ENCODE measurements around the gene OTC.

The OTC gene

DNA sequence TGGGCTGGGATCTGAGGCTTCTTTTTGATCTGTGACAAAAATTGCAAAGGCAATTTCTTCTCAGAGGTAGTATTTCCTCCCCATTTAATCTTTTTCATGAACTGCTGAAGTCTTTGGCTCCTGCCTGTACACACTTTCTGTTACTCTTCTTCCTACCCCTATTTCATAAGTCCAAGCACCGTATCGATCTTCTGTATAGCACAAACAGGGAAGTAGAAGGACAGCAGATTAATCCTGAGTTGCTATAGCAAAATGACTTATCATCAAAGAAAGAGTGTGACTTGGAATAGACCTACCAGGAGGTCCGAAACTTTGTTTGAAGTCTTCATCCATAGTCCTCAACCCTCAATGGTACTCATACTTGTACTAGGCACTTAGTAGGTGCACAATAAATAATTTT lies 22.0 kb downstream of the OTC start:
- no peak for DNase-seq (ENCODE audit: insufficient read length, low spot score)
- no peak for FAIRE-seq
- TF ChIP-seq, protein P1, sequence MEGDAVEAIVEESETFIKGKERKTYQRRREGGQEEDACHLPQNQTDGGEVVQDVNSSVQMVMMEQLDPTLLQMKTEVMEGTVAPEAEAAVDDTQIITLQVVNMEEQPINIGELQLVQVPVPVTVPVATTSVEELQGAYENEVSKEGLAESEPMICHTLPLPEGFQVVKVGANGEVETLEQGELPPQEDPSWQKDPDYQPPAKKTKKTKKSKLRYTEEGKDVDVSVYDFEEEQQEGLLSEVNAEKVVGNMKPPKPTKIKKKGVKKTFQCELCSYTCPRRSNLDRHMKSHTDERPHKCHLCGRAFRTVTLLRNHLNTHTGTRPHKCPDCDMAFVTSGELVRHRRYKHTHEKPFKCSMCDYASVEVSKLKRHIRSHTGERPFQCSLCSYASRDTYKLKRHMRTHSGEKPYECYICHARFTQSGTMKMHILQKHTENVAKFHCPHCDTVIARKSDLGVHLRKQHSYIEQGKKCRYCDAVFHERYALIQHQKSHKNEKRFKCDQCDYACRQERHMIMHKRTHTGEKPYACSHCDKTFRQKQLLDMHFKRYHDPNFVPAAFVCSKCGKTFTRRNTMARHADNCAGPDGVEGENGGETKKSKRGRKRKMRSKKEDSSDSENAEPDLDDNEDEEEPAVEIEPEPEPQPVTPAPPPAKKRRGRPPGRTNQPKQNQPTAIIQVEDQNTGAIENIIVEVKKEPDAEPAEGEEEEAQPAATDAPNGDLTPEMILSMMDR (IDR thresholded peaks at IDR 0.05; ENCODE audit: insufficient read depth, missing control alignments) = no peak

DNA sequence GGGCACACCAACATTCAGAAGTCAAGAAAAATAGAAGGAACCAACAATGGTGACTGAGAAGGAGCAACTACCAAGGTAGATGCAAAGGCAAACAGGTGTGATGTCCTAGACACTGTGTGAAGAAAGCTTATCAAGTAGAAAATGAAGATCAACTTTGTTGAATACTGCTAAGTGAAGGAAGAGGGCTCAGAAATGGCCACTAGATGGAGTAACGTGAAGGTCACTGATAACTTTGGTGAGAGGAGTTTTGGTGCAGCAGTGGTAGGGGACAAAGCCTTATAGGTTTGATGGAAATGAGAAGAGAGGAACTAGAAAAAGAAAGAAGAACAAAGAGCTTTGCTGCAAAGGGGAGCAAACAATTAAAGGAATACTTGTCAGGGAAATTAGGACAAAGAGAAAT lies 23.5 kb downstream of the OTC start:
- TF ChIP-seq, protein P1 (IDR thresholded peaks at IDR 0.05; ENCODE audit: insufficient read depth, missing control alignments) = peak; percentile 44
- FAIRE-seq (no peak), DNase-seq (ENCODE audit: insufficient read length, low spot score) (no peak)

DNA sequence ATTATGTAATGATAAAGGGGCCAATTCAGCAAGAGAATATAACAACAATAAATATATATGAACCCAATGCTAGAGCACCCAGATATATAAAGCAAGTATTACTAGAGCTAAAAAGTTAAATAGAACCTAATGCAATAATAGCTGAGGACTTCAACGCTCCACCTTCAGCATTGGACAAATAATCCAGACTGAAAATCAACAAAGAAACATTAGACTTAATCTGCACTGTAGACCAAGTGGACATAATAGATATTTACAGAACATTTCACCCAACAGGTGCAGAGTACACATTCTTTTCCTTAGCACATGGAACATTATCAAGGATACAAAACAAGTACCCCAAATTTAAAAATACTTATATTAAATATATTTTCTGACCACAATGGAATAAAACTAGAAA lies 24.3 kb downstream of the OTC start:
- FAIRE-seq = peak; percentile 38
- TF ChIP-seq, protein P1 (IDR thresholded peaks at IDR 0.05; ENCODE audit: insufficient read depth, missing control alignments) = no peak
- no peak for DNase-seq (ENCODE audit: insufficient read length, low spot score)

DNA sequence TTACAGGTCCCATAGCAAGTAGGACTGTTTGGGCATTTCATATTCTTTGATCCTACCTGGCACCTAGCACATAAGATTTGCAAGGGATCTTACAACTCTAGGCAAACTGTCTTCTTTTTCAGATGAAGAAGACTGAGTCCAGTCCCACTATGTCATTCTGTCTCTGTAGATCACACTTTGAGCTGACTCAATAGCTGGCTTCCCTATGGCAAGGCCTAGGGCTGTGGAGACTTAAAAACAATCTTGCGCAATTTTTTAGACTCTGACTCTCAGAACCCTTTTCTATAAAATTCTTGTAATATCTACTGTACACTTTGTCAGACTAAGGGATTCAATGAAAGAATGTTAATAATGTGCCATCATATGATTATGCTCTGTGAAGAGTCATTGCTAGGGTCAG lies 26.7 kb downstream of the OTC start:
- DNase-seq (ENCODE audit: insufficient read length, low spot score) = no peak
- TF ChIP-seq, protein P1 (IDR thresholded peaks at IDR 0.05; ENCODE audit: insufficient read depth, missing control alignments) = no peak
- FAIRE-seq = no peak

DNA sequence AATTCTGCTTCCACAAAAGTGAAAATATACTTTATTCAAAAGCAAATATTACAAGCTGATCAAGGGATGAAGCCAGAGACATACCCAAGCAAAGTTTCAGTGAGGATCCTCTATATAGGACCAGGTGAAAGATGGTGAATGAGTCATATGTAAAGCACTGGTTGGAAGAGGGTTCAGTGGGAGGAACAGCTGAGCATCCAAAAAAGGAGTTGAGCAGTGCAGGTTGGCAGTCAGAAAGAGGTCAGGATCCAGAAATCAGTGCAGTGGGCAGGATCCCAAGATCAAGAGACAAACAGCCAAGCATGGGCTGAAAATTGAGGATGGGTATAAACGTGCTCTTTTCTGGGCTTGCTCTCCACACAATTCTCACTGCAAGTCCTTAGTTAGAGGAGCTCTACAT lies 30.3 kb downstream of the OTC start:
- TF ChIP-seq, protein P1 (IDR thresholded peaks at IDR 0.05; ENCODE audit: insufficient read depth, missing control alignments) = no peak
- DNase-seq (ENCODE audit: insufficient read length, low spot score) = no peak
- FAIRE-seq = no peak

DNA sequence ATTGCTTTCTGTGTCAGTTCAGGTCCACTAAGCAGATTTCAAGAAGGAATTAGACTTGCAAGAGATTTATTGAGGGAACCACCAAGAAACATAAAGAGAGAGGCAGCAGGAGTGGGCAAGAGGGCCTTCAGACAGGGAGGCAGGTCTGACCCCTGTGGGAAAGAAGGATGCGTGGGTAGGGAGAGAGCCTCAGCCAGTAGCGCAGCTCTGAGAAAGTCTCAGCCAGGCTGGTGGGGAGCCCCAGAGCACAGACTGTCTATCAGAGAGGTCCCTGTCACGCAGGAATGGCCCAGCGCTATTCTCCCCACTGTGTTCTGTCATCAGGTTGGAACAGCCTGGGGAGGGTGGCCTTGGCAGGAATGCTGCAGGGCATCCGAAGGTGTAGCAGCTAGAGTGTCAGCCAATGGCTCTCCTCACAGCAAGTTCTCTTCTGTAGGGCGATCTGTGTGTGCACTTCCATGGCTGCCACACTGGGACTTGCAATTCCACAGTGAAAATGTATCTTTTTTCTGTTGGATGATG lies 48.0 kb downstream of the OTC start:
- TF ChIP-seq, protein P1 (IDR thresholded peaks at IDR 0.05; ENCODE audit: insufficient read depth, missing control alignments) = no peak
- DNase-seq (ENCODE audit: insufficient read length, low spot score) (no peak), FAIRE-seq (no peak)

DNA sequence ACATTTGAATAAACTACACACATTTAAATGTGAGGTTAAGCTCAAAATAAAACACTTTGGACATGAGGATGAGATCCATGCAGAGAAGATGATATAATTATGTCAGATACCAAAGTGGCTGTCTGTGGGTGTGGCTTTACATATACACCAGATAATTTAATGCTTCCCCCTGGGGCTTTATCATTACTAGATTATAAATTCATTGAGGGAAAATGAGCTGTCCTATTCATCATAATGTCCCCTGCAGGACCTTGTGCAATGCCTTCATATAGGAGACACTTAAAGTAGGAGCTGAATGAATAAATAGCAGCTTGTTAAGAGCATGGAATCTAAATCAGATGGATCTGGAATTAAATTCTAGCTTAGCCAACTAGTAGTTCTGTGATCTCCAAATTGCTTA lies 49.7 kb downstream of the OTC start:
- DNase-seq (ENCODE audit: insufficient read length, low spot score) = no peak
- TF ChIP-seq, protein P1 (IDR thresholded peaks at IDR 0.05; ENCODE audit: insufficient read depth, missing control alignments) = no peak
- no peak for FAIRE-seq
